ENCODE results near the gene ATP13A4.

ATP13A4 gene

GRCh38 chr3:193367868-193368267, 186.8 kb downstream of the ATP13A4 start:
- TF ChIP-seq, protein P1, sequence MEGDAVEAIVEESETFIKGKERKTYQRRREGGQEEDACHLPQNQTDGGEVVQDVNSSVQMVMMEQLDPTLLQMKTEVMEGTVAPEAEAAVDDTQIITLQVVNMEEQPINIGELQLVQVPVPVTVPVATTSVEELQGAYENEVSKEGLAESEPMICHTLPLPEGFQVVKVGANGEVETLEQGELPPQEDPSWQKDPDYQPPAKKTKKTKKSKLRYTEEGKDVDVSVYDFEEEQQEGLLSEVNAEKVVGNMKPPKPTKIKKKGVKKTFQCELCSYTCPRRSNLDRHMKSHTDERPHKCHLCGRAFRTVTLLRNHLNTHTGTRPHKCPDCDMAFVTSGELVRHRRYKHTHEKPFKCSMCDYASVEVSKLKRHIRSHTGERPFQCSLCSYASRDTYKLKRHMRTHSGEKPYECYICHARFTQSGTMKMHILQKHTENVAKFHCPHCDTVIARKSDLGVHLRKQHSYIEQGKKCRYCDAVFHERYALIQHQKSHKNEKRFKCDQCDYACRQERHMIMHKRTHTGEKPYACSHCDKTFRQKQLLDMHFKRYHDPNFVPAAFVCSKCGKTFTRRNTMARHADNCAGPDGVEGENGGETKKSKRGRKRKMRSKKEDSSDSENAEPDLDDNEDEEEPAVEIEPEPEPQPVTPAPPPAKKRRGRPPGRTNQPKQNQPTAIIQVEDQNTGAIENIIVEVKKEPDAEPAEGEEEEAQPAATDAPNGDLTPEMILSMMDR (IDR thresholded peaks at IDR 0.05), result no peak

DNA sequence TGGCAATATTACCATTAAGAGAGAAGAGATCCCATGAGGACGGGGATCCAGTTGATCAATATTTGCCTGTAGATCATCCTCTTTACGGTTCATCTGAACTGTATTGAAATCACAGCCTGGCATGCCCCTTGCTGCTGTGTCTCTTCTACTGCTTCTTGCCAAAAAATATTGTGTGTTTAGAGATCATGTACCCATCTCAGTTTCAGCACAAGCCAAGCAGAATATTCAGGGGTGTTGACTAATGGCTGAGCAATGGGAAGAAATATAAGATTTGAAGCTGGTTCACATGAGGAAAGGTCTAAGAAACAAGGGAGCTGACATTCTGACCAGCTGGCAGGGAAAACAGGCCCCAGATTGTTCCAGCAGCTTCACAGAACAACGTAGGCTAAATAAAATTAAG, 197.4 kb downstream of the ATP13A4 start:
- TF ChIP-seq, protein P1 (IDR thresholded peaks at IDR 0.05), result no peak

DNA sequence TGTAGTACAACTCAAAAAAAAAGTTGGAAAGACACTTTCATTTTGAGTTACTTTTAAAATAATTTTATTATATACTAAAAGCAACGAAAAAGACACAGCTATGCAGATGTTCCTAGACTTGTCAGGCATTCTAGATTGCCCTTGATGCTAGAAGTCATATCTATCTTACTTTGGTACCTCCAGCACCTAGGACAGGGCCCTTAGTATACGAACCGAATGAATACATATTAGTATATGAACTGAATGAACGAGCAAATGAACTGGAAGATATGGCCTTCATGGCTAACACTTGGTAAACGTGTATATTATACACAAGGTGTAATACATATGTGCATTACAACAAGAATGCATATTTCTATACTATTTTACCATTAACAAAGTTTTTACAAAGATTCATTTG, 200.3 kb downstream of the ATP13A4 start:
- TF ChIP-seq, protein P1 (IDR thresholded peaks at IDR 0.05), result no peak

All from LNCAP (cell line).